Measurements from ENCODE around the gene ABHD12.
"Not testable (repeated sequence)": the region's sequence is repeated elsewhere in the genome, so short reads cannot be mapped to it uniquely, and the experiment has no call there.

ABHD12 gene

GRCh38 chr20:25353353-25353746 lies 37.3 kb downstream of the ABHD12 start:
- DNase-seq, result no peak

- DNase-seq, result no peak
Measured at GRCh38 chr20:25352746-25353145, 37.9 kb downstream of the ABHD12 start.

DNA sequence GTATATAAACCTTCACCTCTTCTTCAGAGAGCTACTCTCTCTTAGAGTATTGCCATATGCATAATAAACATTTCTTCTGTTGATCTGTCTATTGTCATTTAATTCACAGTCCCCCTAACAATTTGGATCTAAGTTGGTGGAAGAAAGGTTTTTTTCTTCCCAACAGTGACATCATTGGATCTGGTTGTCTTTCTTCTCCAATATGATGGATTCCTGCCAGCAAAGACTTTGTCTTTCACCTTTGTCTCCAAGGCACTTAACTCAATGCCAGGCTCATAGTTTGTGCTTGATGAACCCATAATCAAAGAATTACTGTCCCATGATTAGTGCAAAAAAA lies 39.6 kb downstream of the ABHD12 start:
- no peak for DNase-seq

- DNase-seq, result no peak
Measured at GRCh38 chr20:25346349-25346748, 44.3 kb downstream of the ABHD12 start.

- DNase-seq, result no peak
Measured at GRCh38 chr20:25345721-25346120, 44.9 kb downstream of the ABHD12 start.

GRCh38 chr20:25344634-25345033 lies 46.0 kb downstream of the ABHD12 start:
- no peak for DNase-seq

GRCh38 chr20:25341716-25342680 lies 48.6 kb downstream of the ABHD12 start:
- DNase-seq, result no peak

DNA sequence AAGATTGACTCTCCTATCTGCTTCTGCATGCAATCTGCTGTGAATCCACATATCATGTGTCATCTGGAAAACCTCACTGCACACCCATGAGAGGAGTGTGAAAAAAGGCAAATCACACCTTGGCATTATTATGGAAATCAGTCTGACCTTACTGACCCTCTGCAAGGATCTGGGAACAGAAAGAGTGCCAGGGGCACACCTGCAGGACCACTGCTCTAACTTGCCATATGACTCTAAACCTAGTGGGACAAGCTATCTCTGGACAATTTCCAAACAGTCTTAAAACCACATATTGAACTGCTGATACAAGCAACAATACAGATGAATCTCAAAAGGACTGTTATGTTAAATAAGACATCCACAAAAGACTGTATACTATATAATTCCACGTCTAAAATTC lies 50.3 kb downstream of the ABHD12 start:
- no peak for DNase-seq

DNA sequence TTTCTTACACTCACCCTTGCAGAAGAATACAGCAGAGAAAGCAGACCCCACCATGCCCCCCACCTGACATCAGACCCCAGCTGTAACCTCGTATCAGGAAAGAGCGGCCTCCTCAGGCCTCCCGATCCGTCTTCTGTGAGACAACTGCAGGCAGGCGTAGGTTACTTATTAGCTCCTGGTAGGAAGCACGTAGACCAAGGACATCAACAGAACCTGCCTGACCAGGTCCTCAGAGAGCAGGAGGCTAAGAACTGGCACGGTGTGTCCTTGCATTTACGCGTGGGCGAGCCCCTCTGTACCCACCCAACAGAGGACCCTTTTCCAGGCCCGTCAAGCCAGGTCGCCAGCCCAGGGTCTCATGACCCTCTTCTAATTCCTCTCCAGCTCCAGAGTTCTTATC lies 51.0 kb downstream of the ABHD12 start:
- no peak for DNase-seq

- DNase-seq, result no peak
Measured at GRCh38 chr20:25338112-25339023, 52.3 kb downstream of the ABHD12 start.

GRCh38 chr20:25336561-25337422 lies 53.8 kb downstream of the ABHD12 start:
- peak in 1 of 2 experiments; percentile 14 for DNase-seq

DNA sequence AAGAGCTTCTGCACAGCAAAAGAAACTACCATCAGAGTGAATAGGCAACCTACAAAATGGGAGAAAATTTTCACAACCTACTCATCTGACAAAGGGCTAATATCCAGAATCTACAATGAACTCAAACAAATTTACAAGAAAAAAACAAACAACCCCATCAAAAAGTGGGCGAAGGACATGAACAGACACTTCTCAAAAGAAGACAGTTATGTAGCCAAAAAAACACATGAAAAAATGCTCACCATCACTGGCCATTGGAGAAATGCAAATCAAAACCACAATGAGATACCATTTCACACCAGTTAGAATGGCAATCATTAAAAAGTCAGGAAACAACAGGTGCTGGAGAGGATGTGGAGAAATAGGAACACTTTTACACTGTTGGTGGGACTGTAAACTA lies 55.7 kb downstream of the ABHD12 start:
- DNase-seq, result not testable (repeated sequence)

DNA sequence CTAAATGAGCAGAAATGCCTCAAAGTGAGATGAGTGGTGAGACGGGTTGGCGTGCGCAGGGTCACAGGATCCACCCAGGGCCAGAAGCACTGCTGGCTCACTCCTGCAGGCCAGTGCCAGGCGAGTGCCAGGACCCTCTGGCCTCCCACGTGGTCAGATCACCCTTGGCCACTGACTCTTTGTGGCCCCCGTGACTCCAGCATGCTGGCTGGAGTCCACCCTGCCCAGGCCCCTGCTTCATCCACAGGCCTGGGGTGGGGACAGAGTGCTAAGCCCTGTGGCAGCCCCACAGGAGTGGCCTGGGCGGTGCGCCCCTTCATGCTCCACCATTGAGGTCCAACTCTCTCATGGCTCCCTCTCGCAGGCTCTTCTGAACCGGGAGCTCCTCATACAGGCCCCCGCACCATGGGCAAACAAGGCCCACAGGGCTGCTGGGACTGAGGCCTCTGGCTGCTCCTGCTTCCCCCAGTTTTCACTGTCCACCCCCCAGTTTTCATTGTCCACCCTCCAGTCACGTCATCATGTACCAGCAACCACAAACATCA lies 61.6 kb downstream of the ABHD12 start:
- no peak for DNase-seq

GRCh38 chr20:25327521-25328235 lies 63.0 kb downstream of the ABHD12 start:
- no peak for DNase-seq

GRCh38 chr20:25325997-25326396 lies 64.6 kb downstream of the ABHD12 start:
- DNase-seq, result no peak

GRCh38 chr20:25325073-25325472 lies 65.6 kb downstream of the ABHD12 start:
- no peak for DNase-seq

- no peak for DNase-seq
Measured at GRCh38 chr20:25324412-25324811, 66.2 kb downstream of the ABHD12 start.

GRCh38 chr20:25323496-25324246 lies 67.0 kb downstream of the ABHD12 start:
- DNase-seq, result no peak

DNA sequence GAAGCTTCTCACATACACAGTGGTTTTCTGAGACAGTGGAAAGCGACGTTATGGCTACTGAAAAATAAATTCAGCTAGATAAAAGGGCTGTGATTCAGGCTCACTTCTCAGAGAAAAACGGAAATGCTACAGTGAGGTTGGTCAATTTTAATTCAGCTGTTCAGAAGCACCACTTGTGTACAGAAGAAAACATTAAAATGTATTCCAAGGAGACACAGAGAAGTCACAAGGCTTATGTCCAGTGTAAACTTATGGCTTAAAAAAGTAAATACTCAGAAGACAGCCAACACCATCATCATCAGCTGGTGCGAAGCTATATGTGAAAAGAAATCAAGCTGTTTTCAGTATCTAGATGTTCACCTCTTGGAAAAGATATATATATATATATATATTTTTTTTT lies 68.6 kb downstream of the ABHD12 start:
- no peak for DNase-seq

DNA sequence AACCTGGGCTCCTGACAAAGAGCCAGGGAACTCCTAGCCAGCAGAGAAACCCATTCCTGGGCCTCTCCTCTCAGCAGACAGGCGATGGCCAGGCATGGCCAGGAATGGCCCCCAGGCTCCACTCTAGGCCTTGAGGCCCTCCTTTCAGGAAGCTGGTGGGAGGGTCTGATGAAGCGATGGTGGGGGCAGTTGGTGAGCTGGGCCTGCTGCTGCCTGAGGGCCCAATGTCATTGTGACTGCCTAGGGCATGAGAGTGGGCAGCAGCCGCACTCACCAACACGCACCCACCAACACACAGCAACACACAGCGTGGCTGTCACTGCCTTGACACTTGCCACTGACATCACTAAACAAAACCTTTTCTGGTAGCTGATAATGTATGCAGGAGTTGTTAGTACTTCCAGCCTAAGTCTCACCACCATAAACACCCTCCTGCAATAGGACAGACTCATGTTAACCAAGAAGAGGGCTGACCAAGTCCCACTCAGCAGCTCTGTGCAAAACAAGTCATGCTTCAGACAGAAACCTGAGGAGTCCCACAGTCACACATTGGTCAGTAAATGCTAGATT lies 69.3 kb downstream of the ABHD12 start:
- DNase-seq, result no peak

All from SW 1271 (cell line).